Measurements from ENCODE around the gene INHBC. TPM values are rescaled to one million over a fixed set of nuclear protein-coding genes. Genes with fewer than 3 reads are reported as not detected.
A peak's percentile ranks its signal among the peaks of the same experiment; 100 is the strongest.
"Not testable (repeated sequence)": the region's sequence is repeated elsewhere in the genome, so short reads cannot be mapped to it uniquely, and the experiment has no call there.

INHBC gene
- total and polyA plus RNA-seq, 5 donors from 2014 or later: 0.21 TPM; not detected in 4

DNA sequence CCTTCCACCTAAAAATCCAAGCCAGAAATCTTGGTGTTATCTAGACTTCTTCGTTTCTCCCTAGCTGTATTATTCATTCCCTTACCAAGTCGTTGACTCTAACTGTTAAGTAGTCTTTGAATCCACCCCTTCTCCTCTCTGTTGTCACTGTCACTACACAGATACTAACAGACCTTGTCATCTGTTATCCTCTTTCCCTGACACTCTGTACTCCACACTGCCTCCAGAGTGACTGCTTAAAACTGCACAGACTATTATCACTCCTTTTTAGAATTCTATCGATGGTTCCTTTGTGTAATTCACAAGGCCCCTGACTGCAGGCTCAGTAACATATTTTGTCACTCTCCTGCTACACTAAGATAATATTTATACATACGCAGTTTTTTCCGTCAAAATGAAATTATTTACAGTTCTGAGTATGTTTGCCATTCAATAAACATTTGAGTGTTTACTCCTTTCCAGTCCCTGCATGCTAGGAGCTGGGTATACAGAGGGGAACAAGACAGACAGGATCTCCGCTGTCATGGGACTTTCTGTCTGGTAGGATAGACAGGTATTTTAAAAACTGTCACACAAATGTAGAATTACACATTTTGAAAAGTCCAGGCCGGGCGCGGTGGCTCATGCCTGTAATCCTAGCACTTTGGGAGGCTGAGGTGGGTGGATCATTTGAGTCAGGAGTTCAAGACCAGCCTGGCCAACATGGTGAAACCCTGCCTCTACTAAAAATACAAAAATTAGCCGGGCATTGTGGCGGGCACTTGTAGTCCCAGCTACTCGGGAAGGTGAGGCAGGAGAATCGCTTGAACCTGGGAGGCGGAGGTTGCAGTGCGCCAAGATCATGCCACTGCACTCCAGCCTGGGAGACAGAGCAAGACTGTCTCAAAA lies 57.1 kb downstream of the INHBC start:
- Mint-ChIP-seq H3K9me3 (no peaks in the 10 kb centered on the region), H3K4me1 (peaks cover 11 to 32% (median 24%) of the 10 kb centered on the region in 4 donors), H3K4me3 (peak overlapping the region in 3 of 4 donors; percentile 7 to 59 (median 8)), H3K27me3 (peaks cover 4% of the 10 kb centered on the region), H3K27ac (peak overlapping the region; percentile 2 to 96 (median 88)), H3K36me3 (peaks cover 24% of the 10 kb centered on the region)
- no peaks in the 10 kb centered on the region for H3K27me3 ChIP-seq (ENCODE audit: control insufficient read depth, insufficient read depth, low read length)
- H3K4me3 ChIP-seq (ENCODE audit: low read depth, low read length): no peak overlapping the region
- no peaks in the 10 kb centered on the region for H3K9me3 ChIP-seq (ENCODE audit: control insufficient read depth in 2 of 2, low read length in 2 of 2)
- H3K4me1 ChIP-seq (ENCODE audit: control insufficient read depth, insufficient read depth, low read length, poor library complexity, severe bottlenecking): peaks cover 20% of the 10 kb centered on the region
- H3K36me3 ChIP-seq (ENCODE audit: control insufficient read depth, insufficient read depth, low read length): peaks cover 35% of the 10 kb centered on the region
- no peak overlapping the region for H3K27ac ChIP-seq (ENCODE audit: insufficient read depth, low read length, poor library complexity, severe bottlenecking)
- DNase-seq (peak in 1 of 3 donors; percentile 32), ATAC-seq (ENCODE audit: low read depth in 2 of 2) (no peak)

DNA sequence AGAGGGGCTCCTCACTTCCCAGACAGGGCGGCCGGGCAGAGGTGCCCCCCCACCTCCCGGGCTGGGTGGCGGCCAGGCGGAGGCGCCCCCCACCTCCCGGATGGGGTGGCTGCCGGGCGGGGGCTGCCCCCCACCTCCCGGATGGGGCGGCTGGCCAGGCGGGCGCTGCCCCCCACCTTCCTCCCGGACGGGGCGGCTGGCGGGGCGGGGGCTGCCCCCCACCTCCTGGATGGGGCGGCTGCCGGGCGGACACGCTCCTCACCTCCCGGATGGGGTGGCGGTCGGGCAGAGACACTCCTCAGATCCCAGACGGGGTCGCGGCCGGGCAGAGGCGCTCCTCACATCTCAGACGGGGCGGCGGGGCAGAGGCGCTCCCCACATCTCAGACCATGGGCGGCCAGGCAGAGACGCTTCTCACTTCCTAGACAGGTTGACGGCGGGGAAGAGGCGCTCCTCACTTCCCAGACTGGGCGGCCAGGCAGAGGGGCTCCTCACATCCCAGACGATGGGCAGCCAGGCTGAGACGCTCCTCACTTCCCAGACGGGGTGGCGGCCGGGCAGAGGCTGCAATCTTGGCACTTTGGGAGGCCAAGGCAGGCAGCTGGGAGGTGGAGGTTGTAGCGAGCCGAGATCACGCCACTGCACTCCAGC lies 60.6 kb downstream of the INHBC start:
- H3K36me3 ChIP-seq (ENCODE audit: control insufficient read depth, insufficient read depth, low read length): peaks cover 43% of the 10 kb centered on the region
- not testable (repeated sequence) for H3K27me3 Mint-ChIP-seq; H3K4me1 ChIP-seq (ENCODE audit: control insufficient read depth, insufficient read depth, low read length, poor library complexity, severe bottlenecking); H3K4me3 Mint-ChIP-seq; H3K27ac Mint-ChIP-seq; H3K9me3 Mint-ChIP-seq; ATAC-seq (ENCODE audit: low read depth in 2 of 2); H3K9me3 ChIP-seq (ENCODE audit: control insufficient read depth in 2 of 2, low read length in 2 of 2); H3K27me3 ChIP-seq (ENCODE audit: control insufficient read depth, insufficient read depth, low read length); DNase-seq; H3K4me3 ChIP-seq (ENCODE audit: low read depth, low read length); H3K27ac ChIP-seq (ENCODE audit: insufficient read depth, low read length, poor library complexity, severe bottlenecking)
- H3K4me1 Mint-ChIP-seq: peaks cover 5 to 19% (median 14%) of the 10 kb centered on the region in 4 donors
- peaks cover 40% of the 10 kb centered on the region for H3K36me3 Mint-ChIP-seq

DNA sequence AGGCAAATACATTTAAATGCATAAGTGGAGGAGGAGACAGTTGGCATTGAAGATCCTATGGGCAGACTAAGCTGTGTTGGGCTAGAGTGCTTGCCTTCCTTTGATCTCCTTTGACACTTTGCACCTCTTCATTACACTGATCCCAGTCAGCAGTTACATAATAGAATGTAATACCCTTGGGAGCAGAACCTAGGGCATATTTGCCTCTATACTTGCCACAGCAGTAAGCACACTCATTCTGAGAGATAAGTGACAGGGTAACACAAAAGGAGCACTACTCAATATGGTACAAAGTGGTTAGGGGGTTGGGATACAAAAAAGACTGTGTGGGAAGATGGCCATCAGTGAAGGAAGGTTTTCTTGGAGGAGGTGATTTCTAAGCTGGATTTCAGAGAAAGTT lies 62.2 kb downstream of the INHBC start:
- Histone ChIP-seq H3K27me3 (ENCODE audit: control insufficient read depth, insufficient read depth, low read length) (no peaks in the 10 kb centered on the region), H3K9me3 (ENCODE audit: control insufficient read depth in 2 of 2, low read length in 2 of 2) (no peaks in the 10 kb centered on the region), H3K4me3 (ENCODE audit: low read depth, low read length) (no peak overlapping the region), H3K27ac (ENCODE audit: insufficient read depth, low read length, poor library complexity, severe bottlenecking) (no peak overlapping the region), H3K4me1 (ENCODE audit: control insufficient read depth, insufficient read depth, low read length, poor library complexity, severe bottlenecking) (no peaks in the 10 kb centered on the region), H3K36me3 (ENCODE audit: control insufficient read depth, insufficient read depth, low read length) (peaks cover 42% of the 10 kb centered on the region)
- ATAC-seq (ENCODE audit: low read depth in 2 of 2) (no peak), DNase-seq (no peak)
- no peaks in the 10 kb centered on the region for H3K9me3 Mint-ChIP-seq
- peaks cover 43% of the 10 kb centered on the region for H3K36me3 Mint-ChIP-seq
- no peaks in the 10 kb centered on the region for H3K27me3 Mint-ChIP-seq
- peak overlapping the region in 1 of 3 donors; percentile 22 for H3K27ac Mint-ChIP-seq
- no peak overlapping the region for H3K4me3 Mint-ChIP-seq
- H3K4me1 Mint-ChIP-seq: peaks cover 0 to 19% (median 8%) of the 10 kb centered on the region in 4 donors

DNA sequence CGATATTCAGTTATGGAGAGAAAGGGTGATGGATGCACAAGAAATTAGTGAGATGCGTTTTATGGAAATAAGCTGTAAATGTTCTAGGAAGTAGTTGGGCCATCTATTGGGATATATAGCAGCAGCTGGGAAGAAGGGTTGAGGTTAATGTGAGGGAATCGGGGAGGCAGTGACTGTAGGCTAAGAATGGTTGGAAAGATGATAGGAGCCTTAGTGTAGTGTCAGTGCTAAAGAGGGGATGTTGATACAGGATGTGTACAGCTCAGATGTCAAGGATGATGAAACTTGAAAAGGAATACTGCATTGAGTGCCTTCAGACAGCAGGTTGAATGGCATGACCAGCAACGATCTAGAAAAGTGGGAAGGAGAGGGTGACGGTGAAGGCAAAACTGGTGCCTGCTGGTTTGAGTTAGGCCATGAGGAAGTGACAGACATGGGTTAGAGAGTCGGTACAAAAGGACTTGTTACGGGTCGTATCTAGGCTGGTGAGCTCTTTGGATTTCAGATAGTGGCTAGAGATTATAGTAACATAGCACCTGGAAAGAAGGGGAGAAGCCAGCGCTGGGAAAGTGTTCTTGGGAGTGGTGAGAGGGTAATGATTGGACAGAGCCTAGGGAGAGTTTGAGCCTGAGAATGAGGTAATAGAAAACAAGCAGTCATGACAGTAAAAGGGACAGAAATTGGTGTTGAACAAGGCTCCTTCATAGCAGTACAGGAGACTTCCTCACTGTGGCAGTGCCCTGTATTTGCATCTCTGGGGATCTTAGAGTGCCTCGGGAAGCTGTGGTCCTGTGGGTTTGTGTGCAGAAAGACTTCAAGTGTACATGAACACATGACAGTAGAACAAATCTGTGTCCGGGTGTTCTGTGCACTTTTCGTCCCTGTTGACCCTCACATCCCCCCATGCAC lies 62.9 kb downstream of the INHBC start:
- Mint-ChIP-seq H3K27ac (peak overlapping the region in 2 of 3 donors; percentile 42 to 52), H3K9me3 (no peaks in the 10 kb centered on the region), H3K4me3 (peak overlapping the region in 1 of 4 donors; percentile 24), H3K36me3 (peaks cover 48% of the 10 kb centered on the region), H3K4me1 (peaks cover 0 to 19% (median 9%) of the 10 kb centered on the region in 4 donors), H3K27me3 (no peaks in the 10 kb centered on the region)
- peaks cover 46% of the 10 kb centered on the region for H3K36me3 ChIP-seq (ENCODE audit: control insufficient read depth, insufficient read depth, low read length)
- no peaks in the 10 kb centered on the region for H3K4me1 ChIP-seq (ENCODE audit: control insufficient read depth, insufficient read depth, low read length, poor library complexity, severe bottlenecking)
- no peaks in the 10 kb centered on the region for H3K27me3 ChIP-seq (ENCODE audit: control insufficient read depth, insufficient read depth, low read length)
- H3K4me3 ChIP-seq (ENCODE audit: low read depth, low read length): no peak overlapping the region
- ATAC-seq (ENCODE audit: low read depth in 2 of 2) (no peak), DNase-seq (no peak)
- H3K27ac ChIP-seq (ENCODE audit: insufficient read depth, low read length, poor library complexity, severe bottlenecking): no peak overlapping the region
- no peaks in the 10 kb centered on the region for H3K9me3 ChIP-seq (ENCODE audit: control insufficient read depth in 2 of 2, low read length in 2 of 2)

DNA sequence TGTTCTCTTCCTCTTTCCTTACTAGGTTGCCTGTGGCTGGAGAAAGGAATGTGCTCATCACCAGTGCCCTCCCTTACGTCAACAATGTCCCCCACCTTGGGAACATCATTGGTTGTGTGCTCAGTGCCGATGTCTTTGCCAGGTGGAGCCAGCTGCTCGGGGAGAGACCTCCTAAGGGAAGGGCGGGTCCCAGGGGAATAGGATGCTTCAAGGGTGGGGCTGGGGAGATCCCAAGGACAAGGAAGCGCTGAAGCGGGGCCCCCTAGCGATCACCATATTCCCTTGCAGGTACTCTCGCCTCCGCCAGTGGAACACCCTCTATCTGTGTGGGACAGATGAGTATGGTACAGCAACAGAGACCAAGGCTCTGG lies 63.5 kb downstream of the INHBC start:
- Mint-ChIP-seq H3K4me1 (peaks cover 0 to 14% (median 9%) of the 10 kb centered on the region in 4 donors), H3K4me3 (no peak overlapping the region), H3K27me3 (no peaks in the 10 kb centered on the region), H3K9me3 (no peaks in the 10 kb centered on the region), H3K27ac (peak overlapping the region in 2 of 3 donors; percentile 42), H3K36me3 (peaks cover 46% of the 10 kb centered on the region)
- no peaks in the 10 kb centered on the region for H3K27me3 ChIP-seq (ENCODE audit: control insufficient read depth, insufficient read depth, low read length)
- no peak overlapping the region for H3K27ac ChIP-seq (ENCODE audit: insufficient read depth, low read length, poor library complexity, severe bottlenecking)
- no peaks in the 10 kb centered on the region for H3K4me1 ChIP-seq (ENCODE audit: control insufficient read depth, insufficient read depth, low read length, poor library complexity, severe bottlenecking)
- no peak for DNase-seq
- peaks cover 46% of the 10 kb centered on the region for H3K36me3 ChIP-seq (ENCODE audit: control insufficient read depth, insufficient read depth, low read length)
- no peak overlapping the region for H3K4me3 ChIP-seq (ENCODE audit: low read depth, low read length)
- no peaks in the 10 kb centered on the region for H3K9me3 ChIP-seq (ENCODE audit: control insufficient read depth in 2 of 2, low read length in 2 of 2)
- no peak for ATAC-seq (ENCODE audit: low read depth in 2 of 2)

DNA sequence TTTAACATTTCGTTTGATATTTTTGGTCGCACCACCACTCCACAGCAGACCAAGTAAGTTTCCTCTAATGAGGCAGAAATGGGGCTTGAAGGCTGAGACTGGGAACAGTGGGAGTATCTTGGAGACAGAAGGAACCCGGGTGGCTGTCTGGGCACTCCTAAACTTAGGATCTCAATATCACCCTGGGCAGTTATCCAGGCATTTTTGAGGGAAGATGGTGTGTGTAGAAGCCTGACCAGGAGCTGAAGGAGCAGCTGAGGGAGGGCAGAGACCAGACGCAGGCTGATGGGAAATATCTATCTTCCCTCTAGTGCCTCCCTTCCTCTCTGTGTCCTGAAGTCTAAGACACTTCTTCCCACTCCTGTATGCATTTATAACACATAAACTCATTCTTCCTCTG lies 64.0 kb downstream of the INHBC start:
- no peaks in the 10 kb centered on the region for H3K4me1 ChIP-seq (ENCODE audit: control insufficient read depth, insufficient read depth, low read length, poor library complexity, severe bottlenecking)
- no peaks in the 10 kb centered on the region for H3K27me3 Mint-ChIP-seq

DNA sequence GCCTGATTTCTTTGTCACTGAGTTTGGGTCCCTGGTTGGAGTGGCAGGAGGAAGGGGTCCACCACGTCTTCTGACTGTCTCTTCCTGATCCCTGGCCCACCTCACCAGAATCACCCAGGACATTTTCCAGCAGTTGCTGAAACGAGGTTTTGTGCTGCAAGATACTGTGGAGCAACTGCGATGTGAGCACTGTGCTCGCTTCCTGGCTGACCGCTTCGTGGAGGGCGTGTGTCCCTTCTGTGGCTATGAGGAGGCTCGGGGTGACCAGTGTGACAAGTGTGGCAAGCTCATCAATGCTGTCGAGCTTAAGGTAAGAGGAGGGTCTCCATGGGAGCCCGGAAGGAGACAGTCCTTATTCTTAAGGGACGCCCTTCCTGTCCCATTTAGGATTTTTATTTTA lies 65.6 kb downstream of the INHBC start:
- Histone ChIP-seq H3K4me1 (ENCODE audit: control insufficient read depth, insufficient read depth, low read length, poor library complexity, severe bottlenecking) (no peaks in the 10 kb centered on the region), H3K27ac (ENCODE audit: insufficient read depth, low read length, poor library complexity, severe bottlenecking) (no peak overlapping the region), H3K27me3 (ENCODE audit: control insufficient read depth, insufficient read depth, low read length) (no peaks in the 10 kb centered on the region), H3K9me3 (ENCODE audit: control insufficient read depth in 2 of 2, low read length in 2 of 2) (no peaks in the 10 kb centered on the region), H3K36me3 (ENCODE audit: control insufficient read depth, insufficient read depth, low read length) (peaks cover 59% of the 10 kb centered on the region), H3K4me3 (ENCODE audit: low read depth, low read length) (no peak overlapping the region)
- H3K4me3 Mint-ChIP-seq: no peak overlapping the region
- no peak for DNase-seq
- ATAC-seq (ENCODE audit: low read depth in 2 of 2): no peak
- peak overlapping the region in 1 of 3 donors; percentile 27 for H3K27ac Mint-ChIP-seq
- H3K27me3 Mint-ChIP-seq: no peaks in the 10 kb centered on the region
- H3K4me1 Mint-ChIP-seq: peaks cover 0 to 14% (median 9%) of the 10 kb centered on the region in 4 donors
- H3K36me3 Mint-ChIP-seq: peaks cover 56% of the 10 kb centered on the region
- no peaks in the 10 kb centered on the region for H3K9me3 Mint-ChIP-seq

More for the DNA sequence above, 64.0 kb downstream of the INHBC start:
- no peaks in the 10 kb centered on the region for H3K27me3 ChIP-seq (ENCODE audit: control insufficient read depth, insufficient read depth, low read length)
- peak overlapping the region in 1 of 4 donors; percentile 21 for H3K4me3 Mint-ChIP-seq
- H3K27ac ChIP-seq (ENCODE audit: insufficient read depth, low read length, poor library complexity, severe bottlenecking): no peak overlapping the region
- peak overlapping the region in 1 of 3 donors; percentile 20 for H3K27ac Mint-ChIP-seq
- no peak for DNase-seq
- H3K4me3 ChIP-seq (ENCODE audit: low read depth, low read length): no peak overlapping the region
- no peaks in the 10 kb centered on the region for H3K9me3 ChIP-seq (ENCODE audit: control insufficient read depth in 2 of 2, low read length in 2 of 2)
- ATAC-seq (ENCODE audit: low read depth in 2 of 2): no peak
- H3K36me3 ChIP-seq (ENCODE audit: control insufficient read depth, insufficient read depth, low read length): peaks cover 48% of the 10 kb centered on the region
- peaks cover 0 to 14% (median 9%) of the 10 kb centered on the region in 4 donors for H3K4me1 Mint-ChIP-seq
- H3K9me3 Mint-ChIP-seq: no peaks in the 10 kb centered on the region
- H3K36me3 Mint-ChIP-seq: peaks cover 47% of the 10 kb centered on the region
